Renal cortex interstitium (tissue), 15 donors: ENCODE measurements around the gene TESK2. TPM values are rescaled to one million over a fixed set of nuclear protein-coding genes. Genes with fewer than 3 reads are reported as not detected.
"Not testable (repeated sequence)": the region's sequence is repeated elsewhere in the genome, so short reads cannot be mapped to it uniquely, and the experiment has no call there.

Source experiments
- DNase-seq, 11 donors: peaks; one replicate each; pipeline ENCODE4 v3.0.0-alpha.2; 2013; ENCODE audit warnings: low read depth in 9 of 11, low spot score in 4 of 11; ENCODE audit errors: extremely low read depth in 1 of 11
- long read RNA-seq, 16 experiments: transcript quantifications; one replicate each; lab custom pipeline, GENCODE V29; 2026
- polyA plus RNA-seq, 3 donors: library from polyadenylated mRNA; unstranded; fragments of 120-200 nt; gene quantifications; one replicate each; pipeline ENCODE4 v1.2.1, GENCODE V29; 2013; ENCODE audit not compliant: insufficient read length in 3 of 3

Gene TESK2, protein sequence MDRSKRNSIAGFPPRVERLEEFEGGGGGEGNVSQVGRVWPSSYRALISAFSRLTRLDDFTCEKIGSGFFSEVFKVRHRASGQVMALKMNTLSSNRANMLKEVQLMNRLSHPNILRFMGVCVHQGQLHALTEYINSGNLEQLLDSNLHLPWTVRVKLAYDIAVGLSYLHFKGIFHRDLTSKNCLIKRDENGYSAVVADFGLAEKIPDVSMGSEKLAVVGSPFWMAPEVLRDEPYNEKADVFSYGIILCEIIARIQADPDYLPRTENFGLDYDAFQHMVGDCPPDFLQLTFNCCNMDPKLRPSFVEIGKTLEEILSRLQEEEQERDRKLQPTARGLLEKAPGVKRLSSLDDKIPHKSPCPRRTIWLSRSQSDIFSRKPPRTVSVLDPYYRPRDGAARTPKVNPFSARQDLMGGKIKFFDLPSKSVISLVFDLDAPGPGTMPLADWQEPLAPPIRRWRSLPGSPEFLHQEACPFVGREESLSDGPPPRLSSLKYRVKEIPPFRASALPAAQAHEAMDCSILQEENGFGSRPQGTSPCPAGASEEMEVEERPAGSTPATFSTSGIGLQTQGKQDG
- 1 to 10 TPM; 6.4 to 8.1 (median 7.3) TPM for polyA plus RNA-seq
- long read RNA-seq, donor 1: 0 reads
- long read RNA-seq, donor 2: 0 reads
- long read RNA-seq, donor 3, partial matches to known transcripts: 0 of 2 reads
- long read RNA-seq, donor 3, other reads (novel, unspliced or antisense): 0 of 2 reads
- long read RNA-seq, donor 4: 0 reads
- long read RNA-seq, donor 5: 0 reads
- long read RNA-seq, donor 6: 0 reads
- long read RNA-seq, donor 7, partial matches to known transcripts: 0 of 1 reads
- long read RNA-seq, donor 7, other reads (novel, unspliced or antisense): 0 of 1 reads
- long read RNA-seq, donor 8, partial matches to known transcripts: 67 of 70 reads
- long read RNA-seq, donor 8, other reads (novel, unspliced or antisense): 0 of 70 reads
- long read RNA-seq, donor 9, partial matches to known transcripts: 0 of 1 reads
- long read RNA-seq, donor 9, other reads (novel, unspliced or antisense): 0 of 1 reads
- long read RNA-seq, donor 10: 0 reads
- long read RNA-seq, donor 11, partial matches to known transcripts: 208 of 241 reads
- long read RNA-seq, donor 11, other reads (novel, unspliced or antisense): 31 of 241 reads
- long read RNA-seq, donor 12, partial matches to known transcripts: 0 of 1 reads
- long read RNA-seq, donor 12, other reads (novel, unspliced or antisense): 0 of 1 reads
- long read RNA-seq, donor 13, partial matches to known transcripts: 0 of 1 reads
- long read RNA-seq, donor 13, other reads (novel, unspliced or antisense): 0 of 1 reads
- long read RNA-seq, donor 14: 0 reads
- long read RNA-seq, donor 15: 0 reads
- long read RNA-seq, donor 16, partial matches to known transcripts: 491 of 593 reads
- long read RNA-seq, donor 16, other reads (novel, unspliced or antisense): 102 of 593 reads

DNA sequence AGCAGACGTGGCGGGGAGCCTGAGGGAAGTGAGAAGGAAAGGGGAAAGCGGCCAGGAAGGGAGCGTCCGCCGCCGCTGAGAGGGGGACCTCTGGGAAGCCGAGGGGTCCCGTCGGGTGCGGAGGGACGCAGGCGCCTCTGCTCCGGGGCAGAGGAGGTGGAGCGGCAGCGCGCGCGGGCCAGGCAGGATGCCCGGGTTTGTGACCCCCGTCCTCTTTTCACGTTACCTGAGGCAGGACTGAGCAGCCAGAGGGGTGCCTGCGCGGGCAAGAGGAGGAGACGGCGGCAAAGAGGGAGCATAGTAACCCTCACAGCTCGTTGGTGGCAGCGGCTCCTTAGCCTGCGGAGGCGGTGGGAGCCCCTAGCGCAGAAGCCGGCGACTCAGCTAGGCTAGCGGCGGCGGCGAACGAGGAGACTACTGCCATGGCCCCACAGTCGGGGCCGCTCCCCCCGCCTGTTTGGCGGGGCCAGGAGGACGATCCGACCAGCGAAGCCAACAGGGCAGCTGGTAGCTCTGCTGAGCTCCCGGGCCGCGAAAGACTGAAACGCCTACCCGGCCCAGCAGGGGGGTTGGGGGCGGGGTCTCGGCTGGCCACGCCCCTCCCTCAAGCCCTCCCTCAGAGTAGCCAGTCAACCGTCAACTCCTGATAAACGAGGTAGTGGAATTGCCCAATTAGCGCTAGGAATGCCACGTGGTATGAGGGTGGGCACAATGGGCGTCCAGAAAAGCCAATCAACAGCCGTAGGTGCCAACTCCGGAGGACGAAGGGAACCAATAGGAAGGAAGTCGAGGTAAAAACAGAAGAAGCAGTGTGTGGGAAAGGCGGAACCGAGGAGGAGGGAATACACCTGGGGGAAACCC is at the start of gene TESK2:
Gene TESK2 (minus strand): TSS at position 538 of the 861 bp plus-strand sequence. CDS start 33,378 bp downstream, outside the sequence.
- DNase-seq: peak; percentile 96 to 99 (median 99)

- DNase-seq: no peak
Observed at GRCh38 chr1:45536886-45537285, 45.9 kb upstream of the TESK2 start.

- DNase-seq: no peak
Observed at GRCh38 chr1:45535988-45536766, 45.2 kb upstream of the TESK2 start.

DNA sequence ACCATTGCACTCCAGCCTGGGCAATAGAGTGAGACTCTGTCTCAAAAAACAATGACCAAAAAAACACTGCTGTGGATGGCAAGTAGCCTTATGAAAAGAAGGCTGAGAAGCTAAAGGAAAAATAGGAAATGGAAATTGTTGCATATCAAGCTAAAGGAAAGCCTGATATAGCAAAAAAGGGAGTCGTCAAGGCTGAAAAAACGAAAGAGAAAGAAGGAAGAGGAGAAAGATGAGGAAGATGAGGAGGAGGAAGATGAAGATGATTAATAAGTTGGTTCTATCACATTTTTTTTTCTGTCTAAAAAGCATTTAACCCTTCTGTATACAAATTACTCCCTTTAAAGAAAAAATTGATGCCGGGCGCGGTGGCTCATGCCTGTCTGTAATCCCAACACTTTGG is 40.9 kb upstream of the TESK2 start:
- no peak for DNase-seq

DNA sequence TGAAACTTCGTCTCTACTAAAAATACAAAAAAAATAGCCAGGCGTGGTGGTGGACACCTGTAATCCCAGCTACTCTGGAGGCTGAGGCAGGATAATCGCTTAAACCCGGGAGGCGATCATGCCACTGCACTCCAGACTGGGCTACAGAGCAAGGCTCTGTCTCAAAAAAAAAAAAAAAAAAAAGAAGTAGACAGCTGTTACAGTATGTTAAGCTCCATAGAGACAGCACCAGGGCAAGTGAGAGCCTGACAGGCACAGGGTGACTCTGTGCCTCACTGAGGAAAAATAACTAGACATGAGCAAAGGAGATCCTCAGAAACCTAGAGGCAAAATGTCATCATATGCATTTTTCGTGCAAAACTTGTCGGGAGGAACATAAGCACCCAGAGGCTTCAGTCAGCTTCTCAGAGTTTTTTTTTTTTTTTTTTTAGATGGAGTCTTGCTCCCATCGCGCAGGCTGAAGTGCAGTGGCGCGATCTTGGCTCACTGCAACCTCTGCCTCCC is 39.7 kb upstream of the TESK2 start:
- no peak for DNase-seq

DNA sequence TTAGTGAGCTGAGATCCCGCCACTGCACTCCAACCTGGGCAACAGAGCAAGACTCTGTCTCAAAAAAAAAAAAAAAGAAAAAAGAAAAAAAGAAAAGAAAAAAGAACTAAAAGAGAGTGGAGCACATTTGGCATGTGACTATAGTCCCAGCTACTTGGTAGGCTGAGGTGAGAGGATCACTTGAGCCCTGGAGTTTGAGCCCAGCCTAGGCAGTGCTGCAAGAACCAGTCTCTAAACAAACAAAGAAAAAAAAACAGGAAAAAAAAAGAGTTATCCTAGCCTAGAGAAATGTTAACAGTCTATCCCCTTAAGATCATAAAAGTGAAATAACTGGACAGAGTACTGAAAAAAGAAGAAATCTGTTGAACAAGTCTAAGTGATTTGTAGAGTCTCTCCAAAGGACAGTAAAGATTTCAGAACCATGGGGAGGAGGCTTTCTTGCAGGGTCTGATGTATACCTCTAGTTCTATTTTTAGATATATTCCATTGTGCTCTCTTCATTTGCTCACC is 35.2 kb upstream of the TESK2 start:
- DNase-seq: no peak

DNA sequence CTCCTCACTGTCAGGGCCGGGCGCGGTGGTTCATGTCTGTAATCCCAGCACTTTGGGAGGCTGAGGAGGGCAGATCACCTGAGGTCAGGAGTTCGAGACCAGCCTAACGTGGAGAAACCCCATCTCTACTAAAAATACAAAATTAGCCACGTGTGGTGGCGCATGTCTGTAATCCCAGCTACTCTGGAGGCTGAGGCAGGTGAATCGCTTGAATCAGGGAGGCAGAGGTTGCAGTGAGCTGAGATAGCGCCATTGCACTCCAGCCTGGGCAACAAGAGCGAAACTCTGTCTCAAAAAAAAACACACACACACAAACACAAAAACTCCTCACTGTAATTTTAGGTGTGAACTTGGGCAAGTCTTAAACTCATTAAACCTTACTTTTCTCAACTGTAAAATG is 33.0 kb upstream of the TESK2 start:
- DNase-seq: not testable (repeated sequence)

DNA sequence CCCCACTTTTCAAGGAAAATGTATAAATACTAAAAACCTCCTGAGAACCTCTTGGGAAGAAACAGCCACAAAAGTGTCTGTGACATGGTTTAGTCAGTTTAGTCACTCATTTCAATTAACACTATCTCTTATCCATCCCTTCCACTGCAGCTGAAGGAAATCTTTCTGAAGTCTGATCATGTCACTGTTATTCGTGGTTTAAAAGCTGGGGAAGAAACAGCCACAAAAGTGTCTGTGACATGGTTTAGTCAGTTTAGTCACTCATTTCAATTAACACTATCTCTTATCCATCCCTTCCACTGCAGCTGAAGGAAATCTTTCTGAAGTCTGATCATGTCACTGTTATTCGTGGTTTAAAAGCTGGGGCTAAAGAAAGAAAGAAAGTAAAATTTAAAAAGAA is 32.6 kb upstream of the TESK2 start:
- not testable (repeated sequence) for DNase-seq

DNA sequence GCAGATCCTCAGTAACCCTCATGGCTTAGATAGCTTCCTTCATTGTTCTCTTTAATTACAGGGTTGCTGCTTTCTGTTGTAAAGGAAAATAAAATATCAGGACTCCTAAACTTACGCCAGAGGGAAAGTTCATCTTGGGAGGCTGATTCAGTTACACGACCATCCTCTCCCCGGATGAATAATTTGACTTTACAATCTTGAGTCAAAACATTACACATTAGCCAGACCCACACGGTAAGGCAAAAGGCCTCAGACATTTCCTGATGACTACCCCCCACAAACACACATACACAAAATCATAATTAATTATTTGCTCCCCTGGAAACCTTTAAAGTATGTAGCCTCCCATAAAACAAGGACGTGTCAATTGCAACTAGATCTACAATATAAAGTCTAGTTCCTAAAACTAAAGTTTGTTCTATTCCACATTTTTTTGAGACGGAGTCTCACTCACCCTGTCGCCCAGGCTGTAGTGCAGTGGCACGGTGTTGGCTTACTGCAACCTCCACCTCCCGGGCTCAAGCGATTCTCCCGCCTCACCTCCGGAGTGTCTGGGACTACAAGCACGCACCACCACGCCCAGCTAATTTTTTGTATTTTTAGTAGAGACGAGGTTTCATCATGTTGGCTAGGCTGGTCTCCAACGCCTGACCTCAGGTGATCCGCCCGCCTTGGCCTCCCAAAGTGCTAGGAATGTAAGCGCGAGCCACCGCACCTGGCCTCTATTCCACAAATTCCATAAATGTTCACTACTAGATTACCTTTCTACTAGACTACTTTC is 31.6 kb upstream of the TESK2 start:
- peak in 1 of 11 donors; percentile 13 for DNase-seq

DNA sequence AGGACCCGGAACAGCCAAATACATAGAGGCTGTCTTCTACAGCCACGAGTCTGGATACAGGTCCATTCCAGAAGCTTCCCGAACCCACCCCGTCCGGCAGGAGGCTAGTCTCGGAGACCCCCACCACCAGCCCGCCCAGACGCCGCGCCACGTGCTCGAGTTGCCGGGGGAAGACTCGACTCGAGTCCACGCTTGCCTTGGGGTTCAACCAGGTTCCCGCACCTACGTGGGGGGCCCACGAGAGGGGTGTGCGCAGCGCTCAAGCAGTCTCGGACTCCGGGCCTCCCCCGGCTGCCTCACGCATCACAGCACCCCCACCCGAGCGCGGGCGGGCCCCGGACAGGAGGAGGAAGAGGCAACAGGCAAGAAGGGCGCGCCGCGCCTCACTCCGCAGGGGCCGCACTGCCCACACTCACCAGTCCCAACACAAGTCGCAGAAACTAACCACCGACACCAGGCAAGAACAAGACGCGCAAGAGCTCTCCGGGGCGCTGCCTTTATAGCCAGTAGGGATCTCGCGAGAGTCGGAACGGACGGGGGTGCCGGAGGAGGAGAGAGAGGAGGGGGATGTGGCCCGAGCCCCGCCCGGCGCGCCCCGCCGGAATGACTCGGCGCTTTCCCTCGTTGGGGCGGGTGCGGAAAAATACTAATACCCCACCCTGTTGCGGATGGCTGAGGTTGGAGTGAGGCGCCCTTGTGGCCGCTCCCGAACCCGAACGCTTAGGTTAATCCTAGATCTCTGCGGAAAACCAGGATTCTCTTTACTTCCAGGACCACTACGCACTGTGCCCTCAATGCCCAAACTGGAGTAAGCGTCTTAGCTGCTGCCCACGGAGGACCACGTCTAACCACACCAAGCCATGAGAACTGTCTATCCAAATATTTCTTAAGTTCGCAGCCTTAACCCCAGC is 30.7 kb upstream of the TESK2 start, which contains the start of gene PRDX1:
Gene PRDX1 (minus strand): TSS at position 472 of the 911 bp plus-strand sequence. CDS start 2,841 bp downstream, outside the sequence.
- peak; percentile 85 to 98 (median 95) for DNase-seq

GRCh38 chr1:45519774-45520173 is 28.8 kb upstream of the TESK2 start:
- DNase-seq: not testable (repeated sequence)

DNA sequence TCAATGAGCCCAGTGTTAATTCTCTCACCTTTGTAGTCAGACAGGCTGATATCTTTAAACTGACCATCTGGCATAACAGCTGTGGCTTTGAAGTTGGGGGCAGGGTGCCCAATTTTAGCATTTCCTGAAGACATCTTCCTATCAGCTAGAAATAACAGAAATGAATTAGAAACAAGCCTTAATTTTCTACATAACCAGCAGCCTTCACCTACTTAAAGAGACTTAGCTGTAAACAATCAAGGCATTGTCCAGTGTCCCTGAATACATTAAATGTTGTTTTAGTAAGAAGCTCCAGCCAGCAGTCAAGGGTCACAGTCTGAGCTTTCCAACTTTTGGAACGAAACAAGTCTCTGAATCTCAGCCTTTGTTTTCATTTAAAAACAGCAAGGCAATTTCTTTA is 27.9 kb upstream of the TESK2 start:
- DNase-seq: no peak

GRCh38 chr1:45518366-45518765 is 27.4 kb upstream of the TESK2 start:
- not testable (repeated sequence) for DNase-seq

DNA sequence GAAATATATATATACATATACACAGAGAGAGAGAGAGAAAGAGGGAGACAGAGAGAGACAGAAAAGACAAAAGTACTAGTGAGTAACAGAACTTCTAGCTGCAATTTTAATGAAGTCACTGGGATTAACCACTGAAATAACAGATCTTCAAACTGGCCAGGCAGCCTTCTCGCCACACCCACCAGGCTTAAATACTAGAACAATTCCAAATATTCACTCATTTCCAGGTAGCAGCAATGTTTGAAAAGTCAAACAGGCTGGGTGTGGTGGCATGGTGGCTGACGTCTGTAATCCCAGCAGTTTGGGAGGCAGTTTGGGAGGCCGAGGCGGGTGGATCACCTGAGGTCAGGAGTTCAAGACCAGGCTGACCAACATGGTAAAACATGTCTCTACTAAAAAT is 25.5 kb upstream of the TESK2 start:
- no peak for DNase-seq

GRCh38 chr1:45516036-45516435 is 25.1 kb upstream of the TESK2 start:
- DNase-seq: no peak
